ENCODE data around the gene POLE3. TPM values are rescaled to one million over a fixed set of nuclear protein-coding genes. Genes with fewer than 3 reads are reported as not detected.
A peak's percentile ranks its signal among the peaks of the same experiment; 100 is the strongest.
"Not testable (repeated sequence)": the region's sequence is repeated elsewhere in the genome, so short reads cannot be mapped to it uniquely, and the experiment has no call there.

The POLE3 gene, protein sequence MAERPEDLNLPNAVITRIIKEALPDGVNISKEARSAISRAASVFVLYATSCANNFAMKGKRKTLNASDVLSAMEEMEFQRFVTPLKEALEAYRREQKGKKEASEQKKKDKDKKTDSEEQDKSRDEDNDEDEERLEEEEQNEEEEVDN
- total RNA-seq, result 20.6 TPM
- long read RNA-seq, transcript POLE3-201 (4 exons, 2,109 nt), result major isoform, 55 of 57 reads
- long read RNA-seq, partial matches to known transcripts, result 0 of 57 reads
- long read RNA-seq, other reads (novel, unspliced or antisense), result 0 of 57 reads

DNA sequence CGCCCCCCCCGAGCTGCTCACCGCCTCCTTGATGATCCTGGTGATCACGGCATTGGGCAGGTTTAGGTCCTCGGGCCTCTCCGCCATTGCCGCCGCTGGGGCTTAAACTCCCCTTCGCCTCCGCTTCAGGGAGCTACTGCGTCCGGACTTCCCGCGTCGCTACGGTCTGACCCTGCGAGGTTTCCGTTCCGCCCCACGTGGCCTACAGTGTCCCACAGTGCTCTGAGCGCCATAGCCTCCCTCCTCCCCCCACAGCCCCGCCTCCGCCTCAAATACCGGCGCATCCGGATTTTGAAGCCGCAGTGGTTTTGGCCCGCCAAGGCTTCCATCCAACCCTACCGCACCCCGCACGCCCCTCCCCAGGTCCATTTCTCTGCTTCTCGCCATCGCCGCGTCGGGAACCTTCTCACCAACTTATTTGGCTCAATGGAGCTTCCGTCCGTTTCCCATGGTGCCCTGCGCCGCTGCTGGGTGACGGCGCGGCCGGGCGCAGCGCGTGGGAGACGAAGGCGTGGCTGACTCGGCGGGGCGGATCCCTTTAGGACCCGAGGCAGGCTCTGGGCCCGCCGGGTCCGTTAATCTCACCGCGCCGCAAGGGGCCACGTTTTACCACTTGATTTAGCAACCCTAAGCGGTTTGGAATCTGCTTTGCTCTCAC, at the start of gene POLE3, which contains the start of gene C9orf43:
POLE3 (minus strand) TSS at position 469 of the 658 bp plus-strand sequence; CDS start at position 87, 382 bp downstream.
C9orf43 (plus strand) TSS at position 541 of the 658 bp plus-strand sequence. CDS start 2,747 bp downstream, outside the sequence.
- ATAC-seq (ENCODE audit: poor library complexity) (peak; percentile 99), DNase-seq (peak; percentile 97)
- intact Hi-C loops (cut with DNase I), result no loop called here

DNA sequence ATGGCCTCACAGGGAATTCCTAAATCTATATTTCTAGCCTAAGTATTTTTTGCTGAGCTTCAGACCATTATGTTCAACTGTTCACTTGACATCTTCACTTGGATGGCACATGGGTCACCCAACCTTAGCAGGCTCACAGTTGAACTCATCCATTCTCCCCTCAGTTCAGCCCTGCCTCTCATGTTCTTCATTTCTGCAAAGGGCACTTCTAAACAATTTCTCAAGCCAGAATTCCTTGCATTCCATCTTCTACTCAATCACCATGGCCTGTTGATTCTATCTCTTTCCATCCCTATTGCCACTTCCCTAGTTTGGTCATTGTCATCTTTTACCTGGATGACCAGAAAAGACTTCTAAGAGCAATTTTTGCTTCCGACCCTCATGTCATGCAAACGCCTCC, 45.8 kb upstream of the POLE3 start:
- DNase-seq, result no peak
- intact Hi-C loops (cut with DNase I), result no loop called here
- ATAC-seq (ENCODE audit: poor library complexity), result no peak

DNA sequence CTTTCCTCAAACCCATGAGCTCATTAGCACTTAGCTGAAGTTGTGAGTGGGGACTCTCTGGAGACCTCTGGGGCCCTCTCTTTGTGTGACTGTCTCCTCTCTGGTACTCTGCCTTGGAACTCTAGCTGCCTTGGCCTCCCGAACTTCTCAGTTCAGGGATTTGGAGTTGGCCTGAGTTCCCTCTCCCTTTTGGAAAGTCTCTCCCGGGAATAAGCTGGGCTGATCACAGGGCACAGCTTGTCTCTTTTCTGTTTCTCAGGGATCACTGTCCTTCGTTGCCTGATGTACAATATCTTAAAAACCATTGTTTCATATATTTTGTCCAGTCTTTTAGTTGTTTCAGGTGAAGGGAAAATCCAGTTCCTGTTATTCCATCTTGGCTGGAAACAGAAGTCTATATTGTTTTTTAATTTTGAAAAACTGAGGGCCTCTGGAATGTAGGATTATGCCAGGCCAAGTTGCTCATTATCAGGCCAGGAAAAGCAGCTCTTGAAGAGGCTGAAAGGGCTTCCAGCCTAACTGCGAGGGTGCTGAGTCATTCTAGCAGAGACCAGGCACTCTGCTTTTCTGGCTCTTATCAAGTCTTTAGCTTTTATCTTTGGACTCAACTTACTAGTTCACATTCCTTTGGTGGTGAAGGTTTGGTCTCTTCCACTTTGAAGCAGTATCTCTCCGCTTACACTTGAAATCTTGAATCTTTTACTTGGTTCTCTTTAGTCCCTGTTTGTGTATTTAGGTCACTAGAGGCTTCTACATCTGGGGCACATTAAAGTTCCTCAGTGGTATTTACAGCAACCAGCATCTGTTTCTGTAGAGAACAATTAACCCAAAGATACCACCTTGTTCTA, 44.7 kb upstream of the POLE3 start:
- DNase-seq (peak; percentile 66), ATAC-seq (ENCODE audit: poor library complexity) (peak; percentile 97)
- intact Hi-C loops (cut with DNase I), result loop anchor here (5.0 kb wide), 1 partner anchor 37 kb away; no protein-coding TSS in a partner anchor

DNA sequence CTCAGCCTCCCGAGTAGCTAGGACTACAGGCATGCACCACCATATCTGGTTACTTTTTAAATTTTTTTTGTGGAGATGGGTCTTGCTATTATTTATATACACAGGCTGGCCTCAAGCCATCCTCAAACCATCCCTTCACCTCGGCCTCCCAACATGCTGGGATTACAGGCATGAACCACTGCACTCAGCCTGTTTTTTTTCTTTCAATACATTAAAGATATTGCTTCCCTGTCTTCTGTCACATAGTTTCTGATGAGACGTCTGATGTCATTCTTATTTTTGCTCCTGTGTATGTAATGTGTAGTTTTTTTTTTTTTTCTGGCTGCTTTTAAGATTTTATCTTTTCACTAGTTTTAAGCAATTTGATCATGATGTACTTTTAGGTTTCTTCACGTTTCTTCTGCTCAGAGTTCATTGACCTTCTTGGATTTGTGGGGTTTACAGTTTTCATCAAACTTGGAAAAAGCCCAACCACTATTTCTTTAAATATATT, 41.7 kb upstream of the POLE3 start:
- ATAC-seq (ENCODE audit: poor library complexity), result no peak
- DNase-seq, result no peak
- intact Hi-C loops (cut with DNase I), result loop anchor here (5.0 kb wide), 1 partner anchor 40 kb away; no protein-coding TSS in a partner anchor

DNA sequence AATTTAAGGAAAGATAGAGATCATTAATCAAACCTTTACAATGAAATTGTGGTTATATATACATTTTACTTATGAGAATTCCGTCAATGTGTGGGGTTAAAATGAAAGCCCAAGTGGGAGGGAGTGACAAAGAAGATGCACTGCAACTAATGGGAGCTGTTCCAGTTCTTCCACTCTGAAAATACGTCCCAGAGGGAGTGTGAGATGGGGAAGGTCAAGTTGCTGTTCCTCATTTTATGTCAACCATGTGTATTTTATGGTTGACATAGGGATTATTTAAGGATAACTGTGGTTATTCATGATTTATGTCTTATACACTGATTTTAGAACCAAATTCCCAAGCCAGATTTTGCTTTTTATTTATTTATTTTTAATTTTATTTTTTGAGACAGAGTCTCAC, 38.9 kb upstream of the POLE3 start:
- no peak for ATAC-seq (ENCODE audit: poor library complexity)
- intact Hi-C loops (cut with DNase I), result no loop called here
- no peak for DNase-seq

DNA sequence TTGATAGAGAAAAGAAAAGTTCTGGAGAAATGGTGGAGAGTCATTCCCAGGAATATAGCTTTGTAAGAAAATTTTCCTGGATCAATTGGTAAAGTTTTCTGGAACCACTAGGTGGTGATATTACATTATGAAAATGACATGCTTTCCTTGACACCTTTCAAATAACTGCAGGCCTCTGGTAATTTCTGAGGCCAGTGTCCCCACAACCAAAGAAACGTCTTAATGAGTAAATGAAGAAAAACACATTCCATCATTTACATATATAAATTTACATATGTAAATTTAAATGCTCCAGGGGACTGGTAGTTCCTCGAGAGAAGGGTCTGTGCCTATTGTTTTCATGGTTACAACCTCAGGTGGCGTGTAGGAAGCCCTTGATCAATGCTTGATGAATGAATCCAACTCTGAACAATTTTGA, 35.9 kb upstream of the POLE3 start:
- ATAC-seq (ENCODE audit: poor library complexity) (peak; percentile 78), DNase-seq (no peak)
- intact Hi-C loops (cut with DNase I), result loop anchor here (2.0 kb wide), 2 partner anchors 142 to 212 kb away; no protein-coding TSS in a partner anchor

DNA sequence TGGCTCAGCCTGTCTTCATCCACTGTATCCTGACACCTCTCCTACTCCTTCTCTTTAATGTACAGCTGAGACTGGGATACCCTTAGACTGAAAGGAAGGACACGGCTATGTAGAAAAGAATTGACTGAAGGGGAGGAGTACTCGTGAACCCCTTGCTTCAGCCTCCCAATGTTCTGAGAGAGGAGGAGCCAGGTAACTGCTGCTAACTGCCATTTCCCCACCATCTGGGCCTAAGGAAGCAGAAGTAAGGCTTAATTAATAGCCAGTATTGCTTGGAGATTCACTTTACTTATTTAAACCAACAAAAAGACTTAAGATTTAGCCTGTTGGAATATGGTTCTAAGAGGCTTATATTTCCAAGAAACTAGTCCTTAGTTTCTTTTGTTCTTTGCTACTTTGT, 34.3 kb upstream of the POLE3 start:
- intact Hi-C loops (cut with DNase I), result no loop called here
- ATAC-seq (ENCODE audit: poor library complexity), result no peak
- no peak for DNase-seq

DNA sequence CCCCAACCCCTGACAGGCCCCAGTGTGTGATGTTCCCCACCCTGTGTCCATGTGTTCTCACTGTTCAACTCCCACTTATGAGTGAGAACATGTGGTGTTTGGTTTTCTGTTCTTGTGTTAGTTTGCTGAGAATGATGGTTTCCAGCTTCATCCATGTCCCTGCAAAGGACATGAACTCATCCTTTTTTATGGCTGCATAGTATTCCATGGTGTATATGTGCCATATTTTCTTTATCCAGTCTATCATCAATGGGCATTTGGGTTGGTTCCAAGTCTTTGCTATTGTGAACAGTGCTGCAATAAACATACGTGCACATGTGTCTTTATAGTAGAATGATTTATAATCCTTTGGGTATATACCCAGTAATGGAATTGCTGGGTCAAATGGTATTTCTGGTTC, 27.2 kb upstream of the POLE3 start:
- DNase-seq; ATAC-seq (ENCODE audit: poor library complexity); intact Hi-C loops (cut with DNase I): not testable (repeated sequence)

DNA sequence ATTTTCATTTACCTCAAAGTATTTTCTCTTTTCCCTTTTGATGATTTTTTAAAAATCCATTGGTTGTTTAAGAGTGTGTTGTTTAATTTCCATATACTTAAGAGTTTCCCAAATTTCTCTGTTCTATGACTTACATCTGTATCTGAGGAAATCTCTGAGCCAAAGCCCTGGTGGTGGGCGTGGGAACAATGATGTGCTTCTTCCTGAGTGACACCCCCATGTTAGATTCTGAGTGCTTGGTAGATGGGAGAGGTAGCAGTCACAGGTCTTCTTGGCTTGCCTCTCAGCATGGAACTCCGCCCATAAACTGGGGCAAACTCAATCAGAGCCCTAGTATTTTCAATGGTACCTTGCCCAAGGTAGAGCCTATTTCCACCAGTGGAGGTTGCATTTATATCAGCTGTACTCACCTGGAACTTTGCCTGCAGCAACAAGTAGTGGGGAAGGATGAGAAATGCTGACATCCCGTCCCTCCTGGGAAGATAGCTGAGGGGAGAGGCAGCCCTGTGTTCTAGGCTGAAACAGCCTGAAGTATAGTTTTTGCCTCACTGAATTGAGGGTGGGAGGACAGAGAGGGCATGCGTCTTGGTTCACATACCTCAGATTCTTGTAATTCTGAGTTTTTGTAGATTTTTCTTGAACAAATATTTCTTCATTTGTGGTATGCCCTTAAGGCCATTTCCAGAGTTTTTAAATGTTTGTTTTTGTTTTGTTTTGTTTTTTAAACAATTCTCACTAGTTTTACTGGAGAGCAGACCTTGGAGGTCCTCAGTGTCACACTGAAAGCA, 26.4 kb upstream of the POLE3 start:
- DNase-seq (no peak), ATAC-seq (ENCODE audit: poor library complexity) (no peak)
- intact Hi-C loops (cut with DNase I), result no loop called here

DNA sequence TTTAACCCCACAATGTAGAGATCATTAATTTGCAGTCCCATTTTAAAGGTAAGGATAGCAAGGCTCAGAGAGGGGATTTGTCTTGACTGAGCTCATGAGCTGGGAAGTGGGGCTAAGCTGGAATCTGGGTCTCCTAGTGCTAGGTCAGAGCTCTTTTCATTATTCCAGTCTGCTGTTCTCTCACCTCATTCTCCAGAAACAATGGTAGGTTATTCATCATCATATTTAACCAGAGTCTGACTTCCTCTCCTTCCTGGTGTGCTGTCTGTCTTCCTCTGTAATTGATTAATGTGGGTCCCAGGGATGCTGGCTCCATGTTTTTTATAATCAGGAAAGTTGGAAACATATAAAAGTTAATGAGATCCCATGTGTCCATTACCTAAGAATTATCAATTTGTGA, 20.7 kb upstream of the POLE3 start:
- ATAC-seq (ENCODE audit: poor library complexity), result no peak
- DNase-seq, result no peak
- intact Hi-C loops (cut with DNase I), result no loop called here

DNA sequence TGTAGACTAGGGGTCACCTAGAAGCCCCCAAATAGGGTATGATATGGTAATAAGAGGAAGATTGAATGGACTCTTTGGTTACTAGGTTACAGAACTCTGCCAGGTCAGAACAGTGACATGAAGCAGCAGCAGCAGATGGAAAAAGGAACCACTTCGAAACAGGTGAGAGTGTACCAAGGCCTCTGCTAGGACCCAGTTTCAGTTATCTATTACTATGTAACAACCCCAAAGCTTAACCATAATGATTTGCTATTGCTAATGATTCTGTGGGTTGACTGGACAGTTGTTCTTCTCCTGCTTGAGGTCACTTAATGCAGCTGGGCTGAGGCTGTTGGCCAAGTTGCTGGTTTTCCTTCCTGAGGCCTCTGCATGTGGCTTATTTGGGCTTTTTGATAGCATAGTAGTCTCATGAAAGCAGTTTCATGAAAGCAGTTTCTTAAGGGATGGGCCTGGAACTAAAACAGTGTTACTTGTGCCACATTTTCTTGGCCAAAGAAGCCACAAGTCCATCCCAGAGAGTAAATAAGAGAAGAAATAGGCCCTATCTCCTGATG, 17.7 kb upstream of the POLE3 start:
- no peak for ATAC-seq (ENCODE audit: poor library complexity)
- intact Hi-C loops (cut with DNase I), result no loop called here
- no peak for DNase-seq

DNA sequence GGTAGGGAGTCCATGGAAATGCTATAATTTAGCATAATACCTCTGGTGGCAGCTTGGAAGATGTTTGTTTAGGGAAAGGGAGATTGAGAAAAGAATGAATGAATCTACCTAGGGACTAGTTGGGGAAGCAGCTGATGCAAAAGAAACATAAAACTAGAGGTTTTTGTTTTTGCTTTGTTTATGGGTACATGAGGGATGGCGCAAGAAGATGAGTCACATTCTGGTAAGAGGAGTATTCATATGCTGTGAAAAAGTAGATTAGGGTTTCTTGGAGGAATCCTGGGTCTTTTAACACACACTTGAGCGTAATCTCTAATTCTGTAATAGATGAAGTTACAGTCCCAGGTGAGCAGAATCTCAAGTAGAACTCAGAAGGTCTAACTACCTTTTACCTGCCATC, 17.2 kb upstream of the POLE3 start:
- no peak for DNase-seq
- intact Hi-C loops (cut with DNase I), result no loop called here
- no peak for ATAC-seq (ENCODE audit: poor library complexity)

DNA sequence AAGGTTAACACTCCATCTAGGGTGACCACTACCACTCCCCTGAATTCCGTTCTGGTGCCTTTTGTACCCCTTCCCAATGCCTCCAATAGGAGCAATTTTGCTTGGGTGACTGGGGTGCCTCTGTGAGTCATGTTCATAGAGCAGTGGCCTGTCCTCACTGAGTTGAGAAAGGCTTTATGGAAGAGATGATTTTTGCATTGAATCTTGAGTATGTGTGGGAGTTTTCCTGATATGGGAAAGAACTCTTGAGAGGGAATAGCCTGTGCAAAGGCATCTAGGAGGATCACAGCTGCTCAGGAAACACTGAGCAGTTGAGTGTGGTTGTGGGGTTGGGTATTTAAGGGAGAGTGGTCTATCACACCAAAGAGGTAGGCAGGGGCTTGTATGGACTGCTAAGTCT, 16.2 kb upstream of the POLE3 start:
- no peak for ATAC-seq (ENCODE audit: poor library complexity)
- DNase-seq, result no peak
- intact Hi-C loops (cut with DNase I), result no loop called here

DNA sequence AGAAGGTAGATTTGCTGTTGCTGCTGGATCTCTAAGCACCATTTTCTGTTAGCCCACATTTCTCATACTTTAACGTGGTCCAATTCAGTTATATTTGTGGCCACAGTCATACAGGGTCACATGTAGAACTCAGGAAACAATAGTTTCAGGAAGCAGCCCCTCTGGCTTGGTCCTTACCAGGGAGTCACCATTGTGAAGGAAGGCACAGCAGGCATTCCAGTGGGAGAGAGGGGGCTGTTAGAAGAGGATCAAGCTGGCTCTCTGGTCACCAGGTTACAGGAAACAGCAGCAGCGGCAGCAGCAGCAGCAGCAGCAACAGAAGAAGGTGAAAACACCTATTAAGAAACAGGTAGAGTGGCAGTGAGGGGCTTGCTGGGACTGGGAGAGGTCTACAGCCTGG, 14.6 kb upstream of the POLE3 start:
- ATAC-seq (ENCODE audit: poor library complexity) (no peak), DNase-seq (no peak)
- intact Hi-C loops (cut with DNase I), result no loop called here

DNA sequence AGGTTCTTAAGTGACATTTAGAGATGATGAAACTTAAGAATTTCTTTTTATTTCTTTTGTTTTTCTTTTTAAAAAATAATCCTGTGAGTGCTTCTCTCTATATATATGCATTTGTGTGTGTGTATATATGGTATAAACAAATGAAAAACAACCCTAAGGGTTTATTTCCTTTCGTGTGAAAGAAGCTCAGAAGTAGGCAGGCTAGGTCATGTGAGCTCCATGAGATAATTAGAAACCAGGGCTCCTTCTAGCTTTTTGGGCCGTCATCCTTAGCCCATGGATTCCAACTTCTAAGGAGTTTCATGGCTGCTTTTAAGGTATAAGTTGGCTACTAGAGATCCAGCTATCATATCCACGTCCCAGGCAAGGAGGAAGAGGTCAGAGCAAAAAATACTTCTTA, 11.3 kb upstream of the POLE3 start:
- ATAC-seq (ENCODE audit: poor library complexity) (no peak), DNase-seq (no peak)
- intact Hi-C loops (cut with DNase I), result no loop called here

DNA sequence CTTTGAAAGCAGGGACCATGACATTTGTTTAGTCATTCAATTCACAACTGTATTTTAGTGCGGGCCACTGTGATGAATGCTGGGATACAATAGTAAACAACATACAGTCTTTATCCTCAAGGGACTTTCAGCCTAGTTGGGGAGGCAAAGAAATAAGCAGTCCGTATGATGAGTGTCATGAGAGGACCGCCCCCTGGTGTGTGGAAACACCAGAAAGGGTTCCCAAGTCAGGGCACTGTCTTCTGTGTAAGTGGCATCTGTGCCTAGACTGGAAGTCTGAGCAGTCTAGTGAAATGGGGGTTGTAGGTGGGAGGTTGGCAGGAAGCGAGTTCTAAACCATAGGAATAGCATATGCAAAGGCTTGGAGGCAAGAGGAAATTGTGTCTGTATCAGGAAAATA, 6.9 kb upstream of the POLE3 start:
- no peak for DNase-seq
- intact Hi-C loops (cut with DNase I), result no loop called here
- no peak for ATAC-seq (ENCODE audit: poor library complexity)

DNA sequence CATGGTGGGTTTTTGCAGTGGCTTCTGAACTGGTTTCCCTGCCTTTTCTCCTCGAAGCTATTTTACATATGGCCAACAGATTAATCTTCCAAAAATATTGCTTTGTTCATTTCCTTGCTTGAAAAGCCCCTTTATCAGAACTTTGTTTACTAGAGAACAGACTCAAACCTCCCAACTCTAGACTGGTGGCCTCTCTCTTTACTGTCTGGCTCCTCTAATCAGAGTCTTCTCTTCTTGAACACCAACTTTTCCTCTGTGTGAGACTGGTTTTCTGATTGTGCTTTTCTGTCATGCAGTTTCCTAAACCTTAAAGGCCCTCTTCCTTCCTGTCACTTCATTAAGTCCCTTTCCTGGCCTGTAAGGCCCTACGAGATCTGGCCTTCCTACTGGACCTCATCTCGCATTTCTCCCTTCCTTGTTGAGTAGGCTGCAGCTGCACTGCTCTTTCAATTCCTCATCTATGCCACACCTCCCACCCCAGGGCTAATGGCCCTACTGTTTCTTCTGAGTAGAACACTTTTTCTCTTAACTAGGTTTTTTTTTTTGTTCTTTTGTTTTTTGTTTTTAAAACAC, 5.8 kb upstream of the POLE3 start:
- ATAC-seq (ENCODE audit: poor library complexity) (peak; percentile 51), DNase-seq (no peak)
- intact Hi-C loops (cut with DNase I), result no loop called here

DNA sequence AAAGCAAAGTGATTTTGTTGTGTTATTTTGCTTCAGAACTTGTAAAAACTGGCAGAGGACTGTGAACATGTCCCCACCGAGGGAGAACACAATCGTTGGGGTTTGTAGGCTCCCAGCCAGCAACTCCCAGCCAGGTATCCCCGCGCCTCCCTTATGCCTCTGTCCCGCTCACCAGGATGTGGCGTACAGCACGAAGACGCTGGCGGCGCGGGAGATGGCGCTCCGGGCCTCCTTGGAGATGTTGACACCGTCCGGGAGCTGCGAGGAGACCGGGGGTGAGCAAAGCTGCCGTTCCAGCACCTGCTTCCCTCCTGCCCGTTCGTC, 630 bp downstream of the POLE3 start:
- intact Hi-C loops (cut with DNase I), result loop anchor here (5.0 kb wide), 1 partner anchor 103 kb away; no protein-coding TSS in a partner anchor
- DNase-seq (no peak), ATAC-seq (ENCODE audit: poor library complexity) (no peak)
